Kidney (tissue), 14 donors: ENCODE measurements around the gene MAPT. TPM values are rescaled to one million over a fixed set of nuclear protein-coding genes. Genes with fewer than 3 reads are reported as not detected.
A peak's percentile ranks its signal among the peaks of the same experiment; 100 is the strongest.

ENCODE experiments used
- DNase-seq, 5 donors: peaks; one replicate each; pipeline ENCODE4 v3.0.0-alpha.2; 2013 to 2020
- FAIRE-seq: peaks from 2 replicates; lab custom pipeline; 2012; peaks lifted over from hg19 to GRCh38; lab: Jason Lieb, UNC
- H3K27ac ChIP-seq, 2 donors: one replicate each; pipeline ENCODE4 v1.7.0; 2013; ENCODE audit warnings: low read depth in 2 of 2, low read length in 2 of 2, inconsistent platforms in 1 of 2
- H3K27me3 ChIP-seq: one replicate; pipeline ENCODE4 v1.7.1; 2013; ENCODE audit warnings: low read length, inconsistent platforms; ENCODE audit not compliant: control insufficient read depth, insufficient read depth
- H3K36me3 ChIP-seq, 3 donors: one replicate each; pipeline versions ENCODE4 v1.7.0 to v1.7.1; 2013; ENCODE audit warnings: low read length in 3 of 3, control low read depth in 1 of 3, inconsistent platforms in 1 of 3; ENCODE audit not compliant: insufficient read depth in 3 of 3, control insufficient read depth in 2 of 3
- H3K4me1 ChIP-seq, 3 donors: one replicate each; pipeline versions ENCODE4 v1.7.0 to v1.7.1; 2013; ENCODE audit warnings: low read length in 3 of 3, inconsistent platforms in 1 of 3, low read depth in 1 of 3; ENCODE audit not compliant: control insufficient read depth in 2 of 3, insufficient read depth in 2 of 3
- H3K4me3 ChIP-seq, 3 donors: one replicate each; pipeline versions ENCODE4 v1.7.0 to v1.8.1; 2013; ENCODE audit warnings: low read length in 3 of 3, control low read depth in 1 of 3, inconsistent platforms in 1 of 3
- H3K9ac ChIP-seq, 3 donors: one replicate each; pipeline versions ENCODE4 v1.7.0 to v1.7.1; 2013; ENCODE audit warnings: low read length in 3 of 3, control low read depth in 1 of 3, inconsistent platforms in 1 of 3
- H3K9me3 ChIP-seq, 3 donors: one replicate each; pipeline versions ENCODE4 v1.7.0 to v1.7.1; 2013; ENCODE audit warnings: low read length in 3 of 3, control low read depth in 1 of 3, inconsistent platforms in 1 of 3; ENCODE audit not compliant: control insufficient read depth in 2 of 3, insufficient read depth in 1 of 3
- CTCF ChIP-seq: IDR thresholded peaks from 3 replicates; pipeline ENCODE4 v1.5.1; 2012; ENCODE audit warnings: mild to moderate bottlenecking, moderate library complexity, borderline replicate concordance; ENCODE audit not compliant: insufficient read depth; ENCODE audit errors: extremely low read depth
- intact Hi-C: fragments of 100-400 bp; cut with DNase I; formaldehyde crosslinking; loops from one replicate; pipeline ENCODE4 v1.11.1; 2022
- polyA plus RNA-seq: library from polyadenylated mRNA; stranded (reverse); fragments of 350-450 nt; fragmentation: Illumina TruSeq; extraction: RNeasy Lipid Tissue Mini Kit (QIAGEN cat#74804); gene quantifications from one replicate; pipeline ENCODE4 v1.2.3, GENCODE V29; 2014; ENCODE audit warnings: low read depth, low replicate concordance; ENCODE audit not compliant: insufficient read depth
- total RNA-seq: library from RNA; stranded (reverse); fragmentation: NEBNext Ultra II Directional; extraction: Animal tissue kit (Norgen Biotek cat#: 25700); gene quantifications from one replicate; pipeline ENCODE4 v1.2.1, GENCODE V29; 2021
- donor health status: control.
- donor health status: control.
- donor health status: control.
- donor health status: control.
- donor health status: control.
- donor health status: DM: yes; HTN: yes; CAD: no.
- donor health status: Normal renal cell carcinoma (clear cell type).

The MAPT gene
- total and polyA plus RNA-seq, 2 donors from 2014 or later = 2.9 to 15.4 TPM

DNA sequence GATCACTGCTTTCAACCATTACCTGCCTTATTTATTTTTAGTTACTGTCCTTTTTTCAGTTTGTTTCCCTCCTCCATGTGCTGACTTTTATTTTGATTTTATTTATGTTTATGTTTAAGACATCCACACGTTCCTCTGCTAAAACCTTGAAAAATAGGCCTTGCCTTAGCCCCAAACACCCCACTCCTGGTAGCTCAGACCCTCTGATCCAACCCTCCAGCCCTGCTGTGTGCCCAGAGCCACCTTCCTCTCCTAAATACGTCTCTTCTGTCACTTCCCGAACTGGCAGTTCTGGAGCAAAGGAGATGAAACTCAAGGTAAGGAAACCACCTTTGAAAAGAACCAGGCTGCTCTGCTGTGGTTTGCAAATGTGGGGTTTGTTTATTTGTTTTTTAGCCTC lies 95.4 kb downstream of the MAPT start:
- H3K4me3 ChIP-seq = no peak overlapping the region
- intact Hi-C loops = no loop called here
- H3K9ac ChIP-seq = no peak overlapping the region
- H3K27ac ChIP-seq = no peak overlapping the region
- no peak for FAIRE-seq
- no peaks in the 10 kb centered on the region for H3K27me3 ChIP-seq
- no peak for DNase-seq
- no peaks in the 10 kb centered on the region for H3K4me1 ChIP-seq
- no peak for TF ChIP-seq CTCF
- peaks cover 0 to 4% (median 0%) of the 10 kb centered on the region in 3 donors for H3K36me3 ChIP-seq
- no peaks in the 10 kb centered on the region for H3K9me3 ChIP-seq

GRCh38 chr17:45990886-45991285 lies 96.5 kb downstream of the MAPT start:
- peaks cover 0 to 6% (median 0%) of the 10 kb centered on the region in 3 donors for H3K36me3 ChIP-seq
- H3K4me1 ChIP-seq = no peaks in the 10 kb centered on the region
- intact Hi-C loops = no loop called here
- H3K27me3 ChIP-seq = no peaks in the 10 kb centered on the region
- H3K4me3 ChIP-seq = no peak overlapping the region
- H3K9ac ChIP-seq = no peak overlapping the region
- no peak for FAIRE-seq
- no peak for DNase-seq
- TF ChIP-seq CTCF = no peak
- no peak overlapping the region for H3K27ac ChIP-seq
- no peaks in the 10 kb centered on the region for H3K9me3 ChIP-seq

DNA sequence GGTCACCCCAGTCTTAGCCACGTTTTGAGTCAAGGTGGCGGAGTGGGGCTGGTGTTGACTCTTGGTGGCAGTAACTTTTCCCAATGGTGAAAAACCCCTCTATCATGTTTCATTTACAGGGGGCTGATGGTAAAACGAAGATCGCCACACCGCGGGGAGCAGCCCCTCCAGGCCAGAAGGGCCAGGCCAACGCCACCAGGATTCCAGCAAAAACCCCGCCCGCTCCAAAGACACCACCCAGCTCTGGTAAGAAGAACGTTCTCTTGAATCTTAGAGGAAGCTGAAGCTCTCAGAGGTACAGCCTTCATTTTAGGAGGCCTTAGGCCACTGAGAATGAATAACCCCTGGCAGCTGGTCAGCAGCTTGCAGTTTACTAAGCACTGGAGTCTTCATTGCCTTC lies 97.0 kb downstream of the MAPT start:
- intact Hi-C loops = no loop called here
- H3K27ac ChIP-seq = no peak overlapping the region
- no peak overlapping the region for H3K4me3 ChIP-seq
- no peak overlapping the region for H3K9ac ChIP-seq
- no peak for FAIRE-seq
- DNase-seq = peak in 1 of 5 donors; percentile 52
- H3K36me3 ChIP-seq = peaks cover 0 to 6% (median 0%) of the 10 kb centered on the region in 3 donors
- H3K4me1 ChIP-seq = no peaks in the 10 kb centered on the region
- no peaks in the 10 kb centered on the region for H3K27me3 ChIP-seq
- TF ChIP-seq CTCF = no peak
- H3K9me3 ChIP-seq = no peaks in the 10 kb centered on the region

- H3K9ac ChIP-seq = no peak overlapping the region
- FAIRE-seq = no peak
- intact Hi-C loops = no loop called here
- H3K4me3 ChIP-seq = no peak overlapping the region
- no peak for TF ChIP-seq CTCF
- H3K27me3 ChIP-seq = no peaks in the 10 kb centered on the region
- peaks cover 0 to 6% (median 0%) of the 10 kb centered on the region in 3 donors for H3K36me3 ChIP-seq
- no peak overlapping the region for H3K27ac ChIP-seq
- DNase-seq = no peak
- H3K9me3 ChIP-seq = no peaks in the 10 kb centered on the region
- H3K4me1 ChIP-seq = no peaks in the 10 kb centered on the region
Measured at GRCh38 chr17:45992175-45992574, 97.8 kb downstream of the MAPT start.
